Glomerular visceral epithelial cell (primary cell): ENCODE measurements around the gene CD38.

Source experiments
- DNase-seq: peaks from one replicate; pipeline ENCODE4 v3.0.0-alpha.2; 2016; ENCODE audit errors: extremely low spot score

The CD38 gene

DNA sequence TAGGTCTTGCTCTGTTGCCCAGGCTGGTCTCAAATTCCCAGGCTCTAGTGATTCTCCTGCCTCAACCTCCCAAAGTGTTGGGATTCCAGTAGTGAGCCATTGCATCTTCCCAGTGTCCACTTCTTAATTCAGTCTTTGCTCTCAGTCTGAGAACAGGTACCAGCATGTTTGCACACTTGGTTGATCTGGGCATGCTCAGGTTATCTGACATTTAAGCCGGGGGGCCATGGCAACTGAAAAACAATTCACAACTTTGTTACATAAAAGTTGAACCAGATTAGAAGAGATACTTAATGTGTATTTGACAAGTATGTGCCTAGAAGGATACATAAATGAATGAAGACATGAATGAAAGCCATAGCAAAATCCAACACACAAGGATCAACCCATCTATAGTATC lies 121.4 kb downstream of the CD38 start:
- no peak for DNase-seq

DNA sequence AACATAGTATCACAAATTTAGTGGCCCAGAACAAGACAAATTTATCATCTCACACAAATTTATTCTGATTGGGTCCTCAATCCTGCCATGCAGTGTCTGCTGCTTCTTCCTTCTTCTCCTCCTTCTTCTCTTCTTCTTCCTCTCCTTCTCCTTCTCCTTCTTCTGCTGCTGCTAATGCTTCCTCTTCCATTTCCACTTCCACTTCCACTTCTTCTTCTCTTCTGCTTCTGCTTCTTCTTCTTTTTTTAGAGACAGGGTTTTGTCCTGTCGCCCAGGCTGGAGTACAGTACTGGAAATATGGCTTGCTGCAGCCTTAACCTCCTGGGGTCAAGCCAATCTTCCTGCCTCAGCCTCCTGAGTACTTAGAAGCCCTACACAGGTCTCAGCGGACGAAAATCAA lies 122.9 kb downstream of the CD38 start:
- no peak for DNase-seq

DNA sequence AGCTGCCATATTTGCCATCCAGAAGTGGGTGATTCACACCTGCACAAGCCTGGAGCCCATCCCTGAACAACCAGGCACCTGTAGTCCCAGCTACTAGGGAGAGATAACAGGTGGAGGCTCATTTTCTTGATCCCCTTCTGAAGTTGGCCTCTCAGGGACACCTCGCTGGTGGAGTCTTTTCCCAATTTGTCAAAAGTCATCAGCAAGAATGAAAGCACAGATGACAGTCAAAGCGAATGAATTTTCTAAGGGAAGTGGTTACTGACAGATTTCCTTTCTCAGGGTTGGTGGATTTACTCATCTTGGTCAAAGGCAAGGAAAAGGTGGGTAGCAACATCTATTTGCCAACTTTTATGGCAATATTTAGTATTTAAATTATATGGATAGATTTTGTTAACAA lies 123.9 kb downstream of the CD38 start:
- no peak for DNase-seq

DNA sequence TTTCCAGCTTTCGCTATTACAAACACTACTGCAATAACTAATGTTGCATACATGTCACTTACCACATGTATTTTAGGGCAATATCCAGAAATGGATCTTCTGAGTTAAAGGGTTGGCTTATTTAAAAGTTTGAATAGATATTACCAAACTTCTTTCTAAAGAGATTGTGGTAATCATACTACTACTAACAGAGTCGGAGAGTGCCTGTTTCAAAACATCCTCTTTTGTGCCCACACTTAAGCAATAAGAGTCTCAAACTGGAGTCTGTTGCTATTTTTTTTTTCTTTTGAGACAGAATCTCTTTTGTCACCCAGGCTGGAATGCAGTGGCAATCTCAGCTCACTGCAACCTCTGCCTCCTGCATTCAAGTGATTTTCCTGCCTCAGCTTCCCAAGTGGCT lies 124.6 kb downstream of the CD38 start:
- DNase-seq = no peak
